OCI-LY1 (cell line): ENCODE results near the gene CCDC33.

Source experiments
- H2AFZ ChIP-seq: fragments of 200-600 bp; sonication (generic), shearing (Covaris generic); 2 replicates; pipeline ENCODE4 v1.6.0; 2014; ENCODE audit warnings: antibody characterized with exemption, mild to moderate bottlenecking, low read length
- H3F3A ChIP-seq: fragments of 200-600 bp; sonication (generic), shearing (Covaris generic); 2 replicates; pipeline ENCODE4 v1.6.0; 2014; ENCODE audit warnings: mild to moderate bottlenecking, antibody characterized with exemption, low read length, moderate library complexity; ENCODE audit not compliant: insufficient read depth
- H3K27ac ChIP-seq: fragments of 200-600 bp; sonication (generic); 2 replicates; pipeline ENCODE4 v1.5.1; 2014; ENCODE audit warnings: low read length, mixed run types, mild to moderate bottlenecking, low read depth; ENCODE audit not compliant: poor library complexity, severe bottlenecking
- H3K27me3 ChIP-seq: fragments of 200-600 bp; sonication (generic); 2 replicates; pipeline ENCODE4 v1.6.0; 2014; ENCODE audit warnings: antibody characterized with exemption, mild to moderate bottlenecking, low read length, moderate library complexity; ENCODE audit not compliant: insufficient read depth
- H3K36me3 ChIP-seq: fragments of 200-600 bp; sonication (generic); 2 replicates; pipeline ENCODE4 v1.6.1; 2014; ENCODE audit warnings: mild to moderate bottlenecking, antibody characterized with exemption, low read length, moderate library complexity, mixed read lengths; ENCODE audit not compliant: insufficient read depth
- H3K4me1 ChIP-seq: fragments of 200-600 bp; sonication (generic); 2 replicates; pipeline ENCODE4 v1.5.1; 2014; ENCODE audit warnings: mild to moderate bottlenecking, low read length, moderate library complexity; ENCODE audit not compliant: insufficient read depth, severe bottlenecking
- H3K4me2 ChIP-seq: fragments of 200-600 bp; sonication (generic), shearing (Covaris generic); 2 replicates; pipeline ENCODE4 v1.6.1; 2014; ENCODE audit warnings: low read length
- H3K4me3 ChIP-seq: fragments of 200-600 bp; sonication (generic); 2 replicates; pipeline ENCODE4 v1.5.1; 2014; ENCODE audit warnings: low read length, low read depth, mild to moderate bottlenecking, mixed read lengths; ENCODE audit not compliant: poor library complexity, severe bottlenecking
- H3K79me2 ChIP-seq: fragments of 200-600 bp; shearing (Covaris generic); 2 replicates; pipeline ENCODE4 v1.6.1; 2016; ENCODE audit warnings: mixed run types, low read length, mixed read lengths; ENCODE audit not compliant: insufficient read depth
- H3K9ac ChIP-seq: fragments of 200-600 bp; sonication (generic), shearing (Covaris generic); 2 replicates; pipeline ENCODE4 v1.6.1; 2014; ENCODE audit warnings: mild to moderate bottlenecking, low read length, mixed read lengths
- H3K9me2 ChIP-seq: fragments of 200-600 bp; sonication (generic), shearing (Covaris generic); 2 replicates; pipeline ENCODE4 v1.6.1; 2014; ENCODE audit warnings: low read depth, mild to moderate bottlenecking, low read length, mixed read lengths
- H3K9me3 ChIP-seq: fragments of 200-600 bp; shearing (Covaris generic); 2 replicates; pipeline ENCODE4 v1.6.1; 2014; ENCODE audit warnings: low read length, mixed read lengths
- H4K20me1 ChIP-seq: fragments of 200-600 bp; sonication (generic), shearing (Covaris generic); 2 replicates; pipeline ENCODE4 v1.6.0; 2016; ENCODE audit warnings: mild to moderate bottlenecking, low read length; ENCODE audit not compliant: insufficient read depth
- EZH2 ChIP-seq: fragments of 200-600 bp; sonication (generic), shearing (Covaris generic); IDR thresholded peaks from 2 replicates; pipeline ENCODE4 v1.8.0; 2017; ENCODE audit warnings: borderline replicate concordance, mixed run types, mild to moderate bottlenecking, antibody characterized with exemption, low read length, moderate library complexity, mixed read lengths
- TF ChIP-seq, protein P1 (sequence below): fragments of 200-600 bp; sonication (generic), shearing (Covaris generic); IDR thresholded peaks from 2 replicates; pipeline ENCODE4 v1.5.1; 2017; ENCODE audit warnings: mild to moderate bottlenecking, antibody characterized with exemption, low read length, moderate library complexity, mixed read lengths

The CCDC33 gene

DNA sequence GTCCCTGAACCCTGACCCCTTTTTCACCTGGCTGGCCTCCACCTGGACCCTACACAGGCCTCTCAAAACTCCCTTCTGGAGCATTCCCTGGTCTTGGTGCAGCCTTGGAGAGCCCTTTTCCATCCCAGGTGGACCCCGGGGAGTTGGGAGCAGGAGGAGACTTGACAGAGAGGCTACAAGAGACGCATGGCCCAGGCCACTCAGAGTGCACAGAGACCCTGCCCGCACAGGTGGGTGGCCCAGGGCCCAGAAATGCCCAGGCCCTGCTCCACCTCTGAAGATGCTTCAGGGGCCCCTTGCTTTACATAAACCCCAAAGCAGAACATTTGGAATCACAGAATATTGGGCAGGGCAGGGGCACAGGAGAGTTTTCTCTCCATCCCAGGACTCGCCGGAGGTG lies 97.0 kb downstream of the CCDC33 start:
- Histone ChIP-seq H3K9me3 (no peaks in the 10 kb centered on the region), H4K20me1 (no peaks in the 10 kb centered on the region), H3K9ac (no peak overlapping the region), H3K4me3 (no peak overlapping the region), H3K27me3 (peaks cover 11% of the 10 kb centered on the region), H3K4me2 (no peak overlapping the region), H2AFZ (no peak overlapping the region), H3K36me3 (no peaks in the 10 kb centered on the region), H3K79me2 (no peaks in the 10 kb centered on the region), H3K27ac (no peak overlapping the region), H3F3A (no peaks in the 10 kb centered on the region), H3K4me1 (no peaks in the 10 kb centered on the region), H3K9me2 (no peaks in the 10 kb centered on the region)
- TF ChIP-seq, protein P1, sequence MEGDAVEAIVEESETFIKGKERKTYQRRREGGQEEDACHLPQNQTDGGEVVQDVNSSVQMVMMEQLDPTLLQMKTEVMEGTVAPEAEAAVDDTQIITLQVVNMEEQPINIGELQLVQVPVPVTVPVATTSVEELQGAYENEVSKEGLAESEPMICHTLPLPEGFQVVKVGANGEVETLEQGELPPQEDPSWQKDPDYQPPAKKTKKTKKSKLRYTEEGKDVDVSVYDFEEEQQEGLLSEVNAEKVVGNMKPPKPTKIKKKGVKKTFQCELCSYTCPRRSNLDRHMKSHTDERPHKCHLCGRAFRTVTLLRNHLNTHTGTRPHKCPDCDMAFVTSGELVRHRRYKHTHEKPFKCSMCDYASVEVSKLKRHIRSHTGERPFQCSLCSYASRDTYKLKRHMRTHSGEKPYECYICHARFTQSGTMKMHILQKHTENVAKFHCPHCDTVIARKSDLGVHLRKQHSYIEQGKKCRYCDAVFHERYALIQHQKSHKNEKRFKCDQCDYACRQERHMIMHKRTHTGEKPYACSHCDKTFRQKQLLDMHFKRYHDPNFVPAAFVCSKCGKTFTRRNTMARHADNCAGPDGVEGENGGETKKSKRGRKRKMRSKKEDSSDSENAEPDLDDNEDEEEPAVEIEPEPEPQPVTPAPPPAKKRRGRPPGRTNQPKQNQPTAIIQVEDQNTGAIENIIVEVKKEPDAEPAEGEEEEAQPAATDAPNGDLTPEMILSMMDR: no peak
- no peak for TF ChIP-seq EZH2

DNA sequence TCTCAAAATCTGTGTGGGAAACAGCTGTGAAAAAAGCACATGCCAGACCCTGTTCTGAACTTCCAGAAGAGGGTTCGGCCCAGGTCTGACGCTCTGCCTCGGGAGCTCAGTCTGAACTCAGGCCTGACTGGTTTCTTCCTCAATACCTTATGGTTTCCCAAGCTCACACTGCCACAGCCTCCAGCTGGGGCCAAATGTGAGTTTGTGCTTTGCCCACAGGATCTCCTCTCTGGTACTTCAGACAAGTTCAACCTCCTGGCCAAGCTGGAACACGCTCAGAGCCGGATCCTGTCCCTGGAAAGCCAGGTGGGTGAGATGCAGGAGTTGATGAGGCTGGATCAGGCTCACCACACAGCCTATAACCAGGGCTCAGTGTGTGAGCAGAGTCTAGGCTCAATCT lies 97.5 kb downstream of the CCDC33 start:
- H3K27me3 ChIP-seq: peaks cover 7% of the 10 kb centered on the region; the same call in 1 of the 2 replicates

DNA sequence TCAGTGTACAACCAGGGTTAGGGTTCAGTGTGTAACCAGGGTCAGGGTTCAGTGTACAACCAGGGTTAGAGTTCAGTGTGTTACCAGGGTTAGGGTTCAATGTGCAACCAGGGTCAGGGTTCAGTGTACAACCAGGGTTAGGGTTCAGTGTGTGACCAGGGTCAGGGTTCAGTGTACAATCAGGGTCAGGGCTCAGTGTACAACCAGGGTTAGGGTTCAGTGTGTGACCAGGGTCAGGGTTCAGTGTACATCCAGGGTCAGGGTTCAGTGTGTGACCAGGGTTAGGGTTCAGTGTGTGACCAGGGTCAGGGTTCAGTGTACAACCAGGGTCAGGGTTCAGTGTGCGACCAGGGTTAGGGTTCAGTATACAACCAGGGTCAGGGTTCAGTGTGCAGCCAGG lies 98.0 kb downstream of the CCDC33 start:
- H3K4me2 ChIP-seq: no peak overlapping the region
- H3K9ac ChIP-seq: no peak overlapping the region
- peaks cover 7% of the 10 kb centered on the region; the same call in 1 of the 2 replicates for H3K27me3 ChIP-seq
- H3K36me3 ChIP-seq: no peaks in the 10 kb centered on the region
- no peak for TF ChIP-seq EZH2
- TF ChIP-seq, protein P1: no peak
- no peaks in the 10 kb centered on the region for H3K9me3 ChIP-seq
- H2AFZ ChIP-seq: no peak overlapping the region
- H3K4me3 ChIP-seq: no peak overlapping the region
- no peaks in the 10 kb centered on the region for H4K20me1 ChIP-seq
- H3K27ac ChIP-seq: no peak overlapping the region
- no peaks in the 10 kb centered on the region for H3K79me2 ChIP-seq
- H3K4me1 ChIP-seq: no peaks in the 10 kb centered on the region
- no peaks in the 10 kb centered on the region for H3K9me2 ChIP-seq
- no peaks in the 10 kb centered on the region for H3F3A ChIP-seq

More for the DNA sequence above, 97.5 kb downstream of the CCDC33 start:
- Histone ChIP-seq H3K27ac (no peak overlapping the region), H2AFZ (no peak overlapping the region), H3K9me2 (no peaks in the 10 kb centered on the region), H3F3A (no peaks in the 10 kb centered on the region), H3K79me2 (no peaks in the 10 kb centered on the region), H3K36me3 (no peaks in the 10 kb centered on the region), H3K4me1 (no peaks in the 10 kb centered on the region), H4K20me1 (no peaks in the 10 kb centered on the region), H3K4me3 (no peak overlapping the region), H3K9ac (no peak overlapping the region), H3K4me2 (no peak overlapping the region), H3K9me3 (no peaks in the 10 kb centered on the region)
- TF ChIP-seq EZH2: no peak
- TF ChIP-seq, protein P1: no peak
